Stomach (tissue), 4 donors: ENCODE data around the gene STBD1.

Experiments used
- CTCF ChIP-seq, 7 experiments: fragments of 450-650 bp in 4 of 7; fragments of 200-600 bp in 3 of 7; sonication (generic) in 3 of 7; IDR thresholded peaks; one replicate each; pipeline ENCODE4 v1.5.1; 2016 to 2019; ENCODE audit warnings: antibody characterized with exemption in 7 of 7, control low read depth in 2 of 7, mild to moderate bottlenecking in 1 of 7
- EP300 ChIP-seq: sonication (generic); formaldehyde crosslinking; IDR thresholded peaks from one replicate; pipeline ENCODE4 v1.6.1; 2017; ENCODE audit warnings: antibody characterized with exemption
- POLR2A ChIP-seq, 4 donors: fragments of 450-650 bp; IDR thresholded peaks; one replicate each; pipeline ENCODE4 v1.6.1; 2016; ENCODE audit warnings: antibody characterized with exemption in 4 of 4, control low read depth in 2 of 4, mild to moderate bottlenecking in 1 of 4, moderate library complexity in 1 of 4
- POLR2AphosphoS5 ChIP-seq, 3 donors: sonication (generic); formaldehyde crosslinking; IDR thresholded peaks; one replicate each; pipeline ENCODE4 v1.6.1; 2016; ENCODE audit warnings: antibody characterized with exemption in 3 of 3

GRCh38 chr4:76256968-76257367 is 49.6 kb upstream of the STBD1 start:
- no peak for TF ChIP-seq CTCF (IDR thresholded peaks at IDR 0.05)
- no peak for TF ChIP-seq POLR2A (IDR thresholded peaks at IDR 0.05)
- no peak for TF ChIP-seq POLR2AphosphoS5 (IDR thresholded peaks at IDR 0.05)
- TF ChIP-seq EP300 = no peak
